GM12878 (cell line): ENCODE data around the gene PLXNB2. TPM values are rescaled to one million over a fixed set of nuclear protein-coding genes. Genes with fewer than 3 reads are reported as not detected.

Experiments
- ATAC-seq: fragments of 200-7000 bp; cut with Tn5 transposase; 3 replicates; pipeline ENCODE4 v1.9.1; 2020; ENCODE audit warnings: mild to moderate bottlenecking, moderate library complexity
- BruUV-seq: library from RNA; stranded (reverse); fragments of 400-500 nt; replicated peaks from 2 replicates; lab custom pipeline; 2021; lab: Mats Ljungman, UMichigan
- CTCF ChIA-PET: fragments of 300-600 bp; sonication (Branson Sonifier 250); formaldehyde crosslinking; extraction: SDS; loops from one replicate; lab custom pipeline; 2021; ENCODE audit warnings: inconsistent platforms; lab: Yijun Ruan, JAX
- POLR2A ChIA-PET: fragments of 350-600 bp; formaldehyde crosslinking; extraction: SDS; loops from one replicate; lab custom pipeline; 2021; ENCODE audit warnings: inconsistent platforms; lab: Charles Lee
- RAD21 ChIA-PET: fragments of 300-600 bp; sonication (Branson Sonifier 250); formaldehyde crosslinking; loops from one replicate; lab custom pipeline; 2023; ENCODE audit warnings: antibody characterized with exemption; ENCODE audit not compliant: unreplicated experiment; lab: Charles Lee
- SMC1A ChIA-PET: fragments of 300-600 bp; sonication (Branson Sonifier 250); formaldehyde crosslinking; loops from one replicate; lab custom pipeline; 2023; ENCODE audit not compliant: unreplicated experiment, uncharacterized antibody; lab: Charles Lee
- DNase-seq: peaks from one replicate; pipeline ENCODE4 v3.0.0-alpha.2; 2011; ENCODE audit warnings: low read depth, low spot score
- FAIRE-seq: peaks from 3 replicates; lab custom pipeline; 2011; peaks lifted over from hg19 to GRCh38; lab: Jason Lieb, UNC
- H2AFZ ChIP-seq: 2 replicates; pipeline ENCODE4 v1.6.0; 2011; ENCODE audit warnings: low read depth, low read length, control low read depth; ENCODE audit not compliant: control insufficient read depth
- H3K27ac ChIP-seq: 2 replicates; pipeline ENCODE4 v1.5.1; 2011; ENCODE audit warnings: control low read depth; ENCODE audit not compliant: control insufficient read depth, insufficient read depth
- H3K27me3 ChIP-seq, 2 experiments: replicated peaks in 1 of 2; 2 replicates each; pipeline versions ENCODE4 v1.6.0 to v1.6.1; 2011; ENCODE audit warnings: low read length in 1 of 2; ENCODE audit not compliant: control insufficient read depth in 2 of 2, insufficient read depth in 2 of 2
- H3K36me3 ChIP-seq, 2 experiments: 2 replicates each; pipeline ENCODE4 v1.5.1; 2011; ENCODE audit warnings: low read length in 1 of 2; ENCODE audit not compliant: control insufficient read depth in 2 of 2, insufficient read depth in 2 of 2
- H3K4me1 ChIP-seq: 2 replicates; pipeline ENCODE4 v1.6.1; 2011; ENCODE audit warnings: mild to moderate bottlenecking, low read length, moderate library complexity, mixed read lengths; ENCODE audit not compliant: control insufficient read depth, insufficient read depth
- H3K4me2 ChIP-seq: 2 replicates; pipeline ENCODE4 v1.6.0; 2011; ENCODE audit warnings: control low read depth; ENCODE audit not compliant: control insufficient read depth, insufficient read depth
- H3K4me3 ChIP-seq: fragments of 200-600 bp; sonication (generic); 2 replicates; pipeline ENCODE4 v1.5.1; 2016
- H3K79me2 ChIP-seq: 2 replicates; pipeline ENCODE4 v1.6.0; 2011; ENCODE audit warnings: low read length; ENCODE audit not compliant: control insufficient read depth, insufficient read depth
- H3K9ac ChIP-seq: 2 replicates; pipeline ENCODE4 v1.8.0; 2011; ENCODE audit warnings: low read length, control low read depth, mixed read lengths; ENCODE audit not compliant: control insufficient read depth, insufficient read depth
- H3K9me3 ChIP-seq: replicated peaks from 3 replicates; pipeline ENCODE4 v1.5.1; 2011; ENCODE audit warnings: mild to moderate bottlenecking, low read length; ENCODE audit not compliant: control insufficient read depth, insufficient read depth
- H4K20me1 ChIP-seq: 2 replicates; pipeline ENCODE4 v1.6.0; 2011; ENCODE audit not compliant: control insufficient read depth, insufficient read depth
- CREM ChIP-seq: IDR thresholded peaks from 2 replicates; pipeline ENCODE4 v1.6.1; 2014; ENCODE audit warnings: antibody characterized with exemption, low read depth
- CUX1 ChIP-seq: IDR thresholded peaks from 2 replicates; pipeline ENCODE4 v1.6.1; 2012; ENCODE audit warnings: improper control_type of control experiment, low read depth, low read length; ENCODE audit not compliant: insufficient replicate concordance
- HDAC6 ChIP-seq: fragments of 200-600 bp; sonication (generic); IDR thresholded peaks from one replicate; pipeline ENCODE4 v1.8.0; 2017; ENCODE audit warnings: antibody characterized with exemption; ENCODE audit not compliant: unreplicated experiment
- NR2C2 ChIP-seq: IDR thresholded peaks from 2 replicates; pipeline ENCODE4 v1.6.1; 2011; ENCODE audit warnings: borderline replicate concordance, low read depth; ENCODE audit not compliant: control insufficient read depth, insufficient read length
- SIN3A ChIP-seq: IDR thresholded peaks from 2 replicates; pipeline ENCODE4 v1.6.1; 2012; ENCODE audit warnings: low read depth, low read length, improper control_type of control experiment
- SMAD1 ChIP-seq: fragments of 450-650 bp; IDR thresholded peaks from 2 replicates; pipeline ENCODE4 v1.6.1; 2018; ENCODE audit warnings: mild to moderate bottlenecking, low read depth; ENCODE audit not compliant: partially characterized antibody
- SPI1 ChIP-seq: IDR thresholded peaks from 2 replicates; pipeline ENCODE4 v1.6.1; 2011; ENCODE audit warnings: low read depth, mild to moderate bottlenecking, low read length, moderate library complexity, borderline replicate concordance; ENCODE audit not compliant: insufficient read depth
- TBL1XR1 ChIP-seq: IDR thresholded peaks from 2 replicates; pipeline ENCODE4 v1.6.1; 2012; ENCODE audit warnings: low read depth, low read length, improper control_type of control experiment
- ZNF687 ChIP-seq: fragments of 450-650 bp; IDR thresholded peaks from 2 replicates; pipeline ENCODE4 v1.6.1; 2017; ENCODE audit warnings: mild to moderate bottlenecking, moderate library complexity
- WGBS: methylation state at CpG from one replicate; pipeline ENCODE4 v1.1.6; 2016; ENCODE audit warnings: low lambda C conversion rate; ENCODE audit not compliant: insufficient replicate concordance, insufficient coverage; ENCODE audit errors: missing lambda C conversion rate; 5-methylcytosine and 5-hydroxymethylcytosine counted together
- in situ Hi-C: fragments of 300-500 bp; cut with MboI; formaldehyde crosslinking; loops from 9 replicates; pipeline ENCODE4 v1.14.3; 2018; ENCODE audit warnings: mixed read lengths
- intact Hi-C: fragments of 100-400 bp; cut with micrococcal nuclease; formaldehyde crosslinking; loops from one replicate; pipeline ENCODE4 v1.14.2; 2022; ENCODE audit not compliant: unreplicated experiment
- polyA plus RNA-seq, 11 experiments: library from polyadenylated mRNA; depleted of rRNA in 4 of 11; unstranded in 6 of 11; stranded (reverse) in 5 of 11; fragments of >200 nt; fragmentation: Nextera tagmentation in 4 of 11; fragmentation: Illumina TruSeq in 1 of 11; extraction: Ambion mirVana in 4 of 11; extraction: Trizol in 1 of 11; gene quantifications; 1 replicate in 1 of 11; 2 replicates in 10 of 11; pipeline versions ENCODE4 v1.2.1 to v1.2.3, GENCODE V29; 2011 to 2016; ENCODE audit warnings: inconsistent platforms in 2 of 11, missing spikeins in 2 of 11, low read depth in 1 of 11
- total RNA-seq, 4 experiments: library from RNA; depleted of rRNA in 3 of 4; stranded (reverse); fragments of >200 nt in 3 of 4; fragmentation: Illumina TruSeq in 1 of 4; extraction: Trizol in 1 of 4; gene quantifications; 2 replicates each; pipeline versions ENCODE4 v1.2.1 to v1.2.3, GENCODE V29; 2013 to 2021

The PLXNB2 gene
- total and polyA plus RNA-seq, 10 of the 15 experiments (the other 5 are each of a cell fraction or from before 2014, with no cell fraction given): 0.68 to 134 (median 41.9) TPM

- no peak for TF ChIP-seq CUX1
- TF ChIP-seq, all 136 proteins: peak for 45
Observed at GRCh38 chr22:50314455-50315288, 7.2 kb upstream of the PLXNB2 start (continued).

- ChIA-PET RAD21 (interaction anchor here (1.0 to 2.5 kb wide), 4 partner anchors 9 to 194 kb away, joined by 3 to 13 read pairs (median 4); partner anchors contain the start of genes LMF2 and NCAPH2), CTCF (interaction anchor here (0.6 to 1.9 kb wide), 6 partner anchors 10 to 308 kb away, joined by 3 to 9 read pairs (median 4); no protein-coding TSS in a partner anchor)
- Histone ChIP-seq H3K4me1 (peaks cover 17% of the 10 kb centered on the region), H3K27ac (peak overlapping the region; percentile 94), H3K4me2 (peak overlapping the region; percentile 99), H3K27me3 (no peaks in the 10 kb centered on the region), H3K36me3 (no peaks in the 10 kb centered on the region)
- FAIRE-seq (no peak), DNase-seq (no peak)
- in situ Hi-C loops: no loop called here
- BruUV-seq: TSS peak; percentile 90
- intact Hi-C loops: no loop called here
- 11% methylated on average over 14 of the region's 14 CpGs for WGBS
- TF ChIP-seq SMAD1 (no peak), CREM (no peak), NR2C2 (no peak), HDAC6 (no peak), ZNF687 (no peak; the same call in 1 of the 2 replicates), TBL1XR1 (no peak), SPI1 (no peak), SIN3A (no peak)
- TF ChIP-seq, all 136 proteins: peak for 0
- SMC1A ChIA-PET: interaction anchor here (1.5 to 1.6 kb wide), 2 partner anchors 9 to 12 kb away, joined by 5 to 6 read pairs; no protein-coding TSS in a partner anchor
- ATAC-seq: peak; percentile 41
- peak overlapping the region; percentile 94 for H2AFZ ChIP-seq
- H3K4me3 ChIP-seq: peak overlapping the region; percentile 70
- peaks cover 13% of the 10 kb centered on the region for H3K79me2 ChIP-seq
- H3K9me3 ChIP-seq: no peaks in the 10 kb centered on the region
- no peaks in the 10 kb centered on the region for H4K20me1 ChIP-seq
- POLR2A ChIA-PET: interaction anchor here (0.6 to 1.9 kb wide), 5 partner anchors 9 to 211 kb away, joined by 3 to 11 read pairs (median 4); partner anchors contain the start of gene SCO2
- H3K9ac ChIP-seq: peak overlapping the region; percentile 88
Observed at GRCh38 chr22:50314081-50314454, 6.6 kb upstream of the PLXNB2 start.
